ENCODE data around the gene LRRIQ4. TPM values are rescaled to one million over a fixed set of nuclear protein-coding genes. Genes with fewer than 3 reads are reported as not detected.

LRRIQ4 gene
- total RNA-seq, 1 donor from 2014 or later: not detected

- peak within 1 kb of the TSS; percentile 80 for H3K27ac Mint-ChIP-seq (ENCODE audit: unreplicated experiment)
- Histone ChIP-seq H3K79me2 (ENCODE audit: insufficient read depth, low read length) (no peaks in the 10 kb centered on the region), H3K4me2 (ENCODE audit: low read length) (peak within 1 kb of the TSS; percentile 92), H2AFZ (ENCODE audit: low read depth, low read length) (peak within 1 kb of the TSS; percentile 82), H3K36me3 (ENCODE audit: insufficient read depth, low read length) (no peaks in the 10 kb centered on the region), H3K4me1 (ENCODE audit: insufficient read depth, low read length) (peaks cover 5% of the 10 kb centered on the region), H3K27ac (ENCODE audit: low read depth, low read length) (peak within 1 kb of the TSS; percentile 80), H3K4me3 (ENCODE audit: insufficient read depth, low read depth, low read length) (peak within 1 kb of the TSS; percentile 83), H4K20me1 (ENCODE audit: insufficient read depth, low read length) (no peaks in the 10 kb centered on the region), H3K9me3 (ENCODE audit: insufficient read depth, low read depth, low read length) (no peaks in the 10 kb centered on the region), H3K27me3 (ENCODE audit: insufficient read depth, low read length) (no peaks in the 10 kb centered on the region), H3K9ac (ENCODE audit: low read length) (peak within 1 kb of the TSS; percentile 93)
- H3K4me3 Mint-ChIP-seq (ENCODE audit: unreplicated experiment): peak within 1 kb of the TSS; percentile 79
- TF ChIP-seq EZH2 (IDR thresholded peaks at IDR 0.05; ENCODE audit: insufficient read depth, low read length): no peak
- TF ChIP-seq, protein P1, sequence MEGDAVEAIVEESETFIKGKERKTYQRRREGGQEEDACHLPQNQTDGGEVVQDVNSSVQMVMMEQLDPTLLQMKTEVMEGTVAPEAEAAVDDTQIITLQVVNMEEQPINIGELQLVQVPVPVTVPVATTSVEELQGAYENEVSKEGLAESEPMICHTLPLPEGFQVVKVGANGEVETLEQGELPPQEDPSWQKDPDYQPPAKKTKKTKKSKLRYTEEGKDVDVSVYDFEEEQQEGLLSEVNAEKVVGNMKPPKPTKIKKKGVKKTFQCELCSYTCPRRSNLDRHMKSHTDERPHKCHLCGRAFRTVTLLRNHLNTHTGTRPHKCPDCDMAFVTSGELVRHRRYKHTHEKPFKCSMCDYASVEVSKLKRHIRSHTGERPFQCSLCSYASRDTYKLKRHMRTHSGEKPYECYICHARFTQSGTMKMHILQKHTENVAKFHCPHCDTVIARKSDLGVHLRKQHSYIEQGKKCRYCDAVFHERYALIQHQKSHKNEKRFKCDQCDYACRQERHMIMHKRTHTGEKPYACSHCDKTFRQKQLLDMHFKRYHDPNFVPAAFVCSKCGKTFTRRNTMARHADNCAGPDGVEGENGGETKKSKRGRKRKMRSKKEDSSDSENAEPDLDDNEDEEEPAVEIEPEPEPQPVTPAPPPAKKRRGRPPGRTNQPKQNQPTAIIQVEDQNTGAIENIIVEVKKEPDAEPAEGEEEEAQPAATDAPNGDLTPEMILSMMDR (IDR thresholded peaks at IDR 0.05; ENCODE audit: insufficient read depth, low read depth, low read length): no peak
- no peaks in the 10 kb centered on the region for H3K4me1 Mint-ChIP-seq (ENCODE audit: low read depth, unreplicated experiment)
- peaks cover 8% of the 10 kb centered on the region for H3K9me3 Mint-ChIP-seq (ENCODE audit: unreplicated experiment)
- H3K36me3 Mint-ChIP-seq (ENCODE audit: low read depth, unreplicated experiment): peaks cover 11% of the 10 kb centered on the region
- DNase-seq (ENCODE audit: low read depth) (peak; percentile 77), FAIRE-seq (no peak)
- H3K27me3 Mint-ChIP-seq (ENCODE audit: low read depth, unreplicated experiment): peaks cover 7% of the 10 kb centered on the region
Observed at GRCh38 chr3:169764882-169765612, 47.6 kb upstream of the LRRIQ4 start, which contains the start of gene TERC. TSS of gene TERC (minus strand) at chr3:169765060.

DNA sequence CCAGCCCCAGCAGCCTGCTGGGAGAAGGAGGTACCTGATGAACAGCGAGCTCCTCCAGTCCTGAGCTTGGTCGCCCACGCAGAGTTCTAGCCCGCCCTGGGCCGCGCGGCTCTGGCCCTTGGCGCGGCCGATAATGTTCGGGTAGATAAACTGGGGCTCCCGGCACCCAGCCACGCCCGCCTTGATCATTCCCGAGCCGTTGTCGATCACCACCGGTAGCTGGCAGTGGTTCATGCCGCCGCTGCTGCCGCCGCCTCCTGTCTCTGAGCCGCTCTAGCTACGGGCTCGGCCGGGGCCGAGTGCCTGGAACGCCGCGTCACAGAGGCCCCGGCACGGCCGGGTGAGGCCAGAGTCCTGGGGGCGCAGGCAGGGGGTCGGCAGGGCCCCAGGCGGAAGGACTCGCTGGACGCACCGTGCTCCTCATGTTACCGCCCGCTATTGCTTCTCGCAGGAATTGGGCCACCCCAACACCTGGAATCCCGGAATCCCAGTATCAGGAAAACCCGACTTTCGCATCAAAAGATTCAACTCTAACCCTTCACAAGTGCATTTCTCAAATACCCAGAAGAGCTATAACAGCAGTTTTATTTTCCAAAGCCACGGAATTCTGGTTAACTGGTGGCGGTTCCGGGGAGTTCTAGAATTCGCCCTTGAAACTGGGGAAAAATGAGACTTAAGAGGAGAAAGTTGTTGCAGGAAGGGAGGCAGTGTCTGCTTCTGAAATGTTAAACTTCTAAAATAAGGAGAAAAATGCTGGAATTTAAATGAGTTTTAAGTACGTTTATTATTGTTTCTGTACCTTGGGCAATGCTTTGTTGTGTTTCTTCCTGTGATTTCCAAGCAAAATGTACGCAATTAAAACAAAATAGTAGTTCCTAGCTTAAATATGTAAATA lies 43.1 kb upstream of the LRRIQ4 start, which contains the start of gene ACTRT3:
Gene ACTRT3, minus strand, starts transcription at position 275 of the 895 bp plus-strand sequence. Its CDS starts 41 bp downstream, at position 234.
- Mint-ChIP-seq H3K27me3 (ENCODE audit: low read depth, unreplicated experiment) (peaks cover 5% of the 10 kb centered on the region), H3K36me3 (ENCODE audit: low read depth, unreplicated experiment) (peaks cover 9% of the 10 kb centered on the region), H3K27ac (ENCODE audit: unreplicated experiment) (peak within 1 kb of the TSS; percentile 21), H3K9me3 (ENCODE audit: unreplicated experiment) (peaks cover 7% of the 10 kb centered on the region), H3K4me3 (ENCODE audit: unreplicated experiment) (peak within 1 kb of the TSS; percentile 81), H3K4me1 (ENCODE audit: low read depth, unreplicated experiment) (peaks cover 5% of the 10 kb centered on the region)
- Histone ChIP-seq H3K27me3 (ENCODE audit: insufficient read depth, low read length) (no peaks in the 10 kb centered on the region), H4K20me1 (ENCODE audit: insufficient read depth, low read length) (peaks cover 8% of the 10 kb centered on the region), H2AFZ (ENCODE audit: low read depth, low read length) (peak within 1 kb of the TSS; percentile 79), H3K79me2 (ENCODE audit: insufficient read depth, low read length) (peaks cover 16% of the 10 kb centered on the region), H3K4me2 (ENCODE audit: low read length) (peak within 1 kb of the TSS; percentile 81), H3K9me3 (ENCODE audit: insufficient read depth, low read depth, low read length) (no peaks in the 10 kb centered on the region), H3K4me3 (ENCODE audit: insufficient read depth, low read depth, low read length) (peak within 1 kb of the TSS; percentile 65), H3K9ac (ENCODE audit: low read length) (peak within 1 kb of the TSS; percentile 83), H3K36me3 (ENCODE audit: insufficient read depth, low read length) (peaks cover 5% of the 10 kb centered on the region), H3K4me1 (ENCODE audit: insufficient read depth, low read length) (peaks cover 5% of the 10 kb centered on the region), H3K27ac (ENCODE audit: low read depth, low read length) (peak within 1 kb of the TSS; percentile 58)
- DNase-seq (ENCODE audit: low read depth) (peak; percentile 72), FAIRE-seq (no peak)
- TF ChIP-seq EZH2 (IDR thresholded peaks at IDR 0.05; ENCODE audit: insufficient read depth, low read length): no peak
- TF ChIP-seq, protein P1 (IDR thresholded peaks at IDR 0.05; ENCODE audit: insufficient read depth, low read depth, low read length): no peak

All from astrocyte (in vitro differentiated cells and primary cell).